ENCODE measurements around the gene THY1. TPM values are rescaled to one million over a fixed set of nuclear protein-coding genes. Genes with fewer than 3 reads are reported as not detected.
"Not testable (repeated sequence)": the region's sequence is repeated elsewhere in the genome, so short reads cannot be mapped to it uniquely, and the experiment has no call there.

Gene THY1
- polyA plus RNA-seq, 1 experiment: 1,905 TPM

- Histone ChIP-seq H3K27me3 (ENCODE audit: control insufficient read depth, insufficient read depth, low read length) (no peaks in the 10 kb centered on the region), H3K4me3 (ENCODE audit: low read depth, low read length) (no peak overlapping the region), H3K36me3 (ENCODE audit: control insufficient read depth, insufficient read depth, low read length) (no peaks in the 10 kb centered on the region)
- ChIA-PET CTCF (interaction anchor here (0.7 to 2.5 kb wide), 4 partner anchors 13 to 125 kb away, joined by 3 to 6 read pairs (median 3); partner anchors contain the start of gene THY1), POLR2A (no interaction called here)
- DNase-seq (ENCODE audit: low read depth): no peak
- no peak for TF ChIP-seq CTCF (IDR thresholded peaks at IDR 0.05; ENCODE audit: insufficient read depth, low read depth, low read length)
These were observed 13.2 kb downstream of the THY1 start for GRCh38 chr11:119409731-119410130.

GRCh38 chr11:119406005-119406404, 17.0 kb downstream of the THY1 start:
- TF ChIP-seq CTCF (IDR thresholded peaks at IDR 0.05; ENCODE audit: insufficient read depth, low read depth, low read length): no peak
- no peak for DNase-seq (ENCODE audit: low read depth)
- Histone ChIP-seq H3K36me3 (ENCODE audit: control insufficient read depth, insufficient read depth, low read length) (no peaks in the 10 kb centered on the region), H3K4me3 (ENCODE audit: low read depth, low read length) (no peak overlapping the region), H3K27me3 (ENCODE audit: control insufficient read depth, insufficient read depth, low read length) (no peaks in the 10 kb centered on the region)
- CTCF ChIA-PET: interaction anchor here (0.7 to 2.4 kb wide), 3 partner anchors 11 to 311 kb away, joined by 3 to 9 read pairs (median 5); partner anchors contain the start of gene USP2
- POLR2A ChIA-PET: no interaction called here

DNA sequence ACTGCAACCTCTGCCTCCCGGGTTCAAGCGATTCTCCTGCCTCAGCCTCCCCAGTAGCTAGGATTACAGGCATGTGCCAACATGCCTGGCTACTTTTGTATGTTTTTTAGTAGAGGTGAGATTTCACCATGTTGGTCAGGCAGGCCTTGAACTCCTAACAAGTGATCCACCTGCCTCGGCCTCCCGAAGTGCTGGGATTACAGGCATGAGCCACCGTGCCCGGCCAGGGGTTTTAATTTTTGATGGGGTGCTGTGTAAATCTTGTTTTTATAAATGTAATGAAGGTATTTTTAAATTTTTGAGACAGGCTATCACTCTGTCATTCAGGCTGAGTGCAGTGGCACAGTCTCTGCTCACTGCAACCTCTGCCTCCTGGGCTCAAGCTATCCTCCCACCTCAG, 17.5 kb downstream of the THY1 start:
- DNase-seq (ENCODE audit: low read depth); H3K36me3 ChIP-seq (ENCODE audit: control insufficient read depth, insufficient read depth, low read length); H3K27me3 ChIP-seq (ENCODE audit: control insufficient read depth, insufficient read depth, low read length); POLR2A ChIA-PET; H3K4me3 ChIP-seq (ENCODE audit: low read depth, low read length): not testable (repeated sequence)
- CTCF ChIA-PET: interaction anchor here (2.1 to 2.9 kb wide), 2 partner anchors 12 to 23 kb away, joined by 9 to 11 read pairs; partner anchors contain the start of gene USP2

GRCh38 chr11:119404872-119405271, 18.1 kb downstream of the THY1 start:
- ChIA-PET POLR2A (no interaction called here), CTCF (interaction anchor here (2.1 to 2.9 kb wide), 2 partner anchors 13 to 23 kb away, joined by 9 to 11 read pairs; partner anchors contain the start of gene USP2)
- TF ChIP-seq CTCF (IDR thresholded peaks at IDR 0.05; ENCODE audit: insufficient read depth, low read depth, low read length): no peak
- Histone ChIP-seq H3K4me3 (ENCODE audit: low read depth, low read length) (no peak overlapping the region), H3K27me3 (ENCODE audit: control insufficient read depth, insufficient read depth, low read length) (no peaks in the 10 kb centered on the region), H3K36me3 (ENCODE audit: control insufficient read depth, insufficient read depth, low read length) (no peaks in the 10 kb centered on the region)
- DNase-seq (ENCODE audit: low read depth): peak; percentile 68

- ChIA-PET POLR2A (interaction anchor here (0.6 kb wide), 1 partner anchor 12 kb away, joined by 3 read pairs; no protein-coding TSS in a partner anchor), CTCF (interaction anchor here (0.7 to 2.9 kb wide), 8 partner anchors 11 to 77 kb away, joined by 3 to 11 read pairs (median 6); partner anchors contain the start of gene USP2)
- H3K27me3 ChIP-seq (ENCODE audit: control insufficient read depth, insufficient read depth, low read length): no peaks in the 10 kb centered on the region
- no peak for TF ChIP-seq CTCF (IDR thresholded peaks at IDR 0.05; ENCODE audit: insufficient read depth, low read depth, low read length)
- DNase-seq (ENCODE audit: low read depth): peak; percentile 72
- H3K36me3 ChIP-seq (ENCODE audit: control insufficient read depth, insufficient read depth, low read length): no peaks in the 10 kb centered on the region
- H3K4me3 ChIP-seq (ENCODE audit: low read depth, low read length): no peak overlapping the region
These were observed 20.0 kb downstream of the THY1 start for GRCh38 chr11:119403021-119403420.

DNA sequence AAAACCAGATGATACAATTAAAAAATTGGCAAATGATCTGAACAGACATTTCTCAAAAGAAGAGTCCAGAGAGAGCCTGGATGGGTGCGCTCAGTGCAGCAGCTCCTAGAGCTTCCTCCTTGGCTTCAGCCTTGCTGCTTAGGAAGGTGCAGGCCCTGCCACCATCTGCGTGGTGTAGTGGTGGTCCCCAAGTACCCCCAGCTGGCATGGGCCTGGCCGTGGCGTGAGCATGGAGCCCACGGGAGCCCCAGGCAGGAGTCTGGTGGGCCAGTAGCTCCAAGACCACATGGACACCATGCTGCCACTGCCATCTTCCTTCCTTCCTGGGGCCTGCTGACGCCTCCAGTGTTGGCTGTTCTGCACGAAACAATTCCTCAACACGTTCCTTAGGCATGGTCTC, 20.5 kb downstream of the THY1 start:
- Histone ChIP-seq H3K4me3 (ENCODE audit: low read depth, low read length) (no peak overlapping the region), H3K36me3 (ENCODE audit: control insufficient read depth, insufficient read depth, low read length) (no peaks in the 10 kb centered on the region), H3K27me3 (ENCODE audit: control insufficient read depth, insufficient read depth, low read length) (no peaks in the 10 kb centered on the region)
- POLR2A ChIA-PET: no interaction called here
- no peak for TF ChIP-seq CTCF (IDR thresholded peaks at IDR 0.05; ENCODE audit: insufficient read depth, low read depth, low read length)
- no peak for DNase-seq (ENCODE audit: low read depth)
- CTCF ChIA-PET: interaction anchor here (0.8 to 2.7 kb wide), 6 partner anchors 10 to 72 kb away, joined by 3 to 7 read pairs (median 6); no protein-coding TSS in a partner anchor

Data from BJ (cell line).